ENCODE measurements around the gene RPRD1B.

DNA sequence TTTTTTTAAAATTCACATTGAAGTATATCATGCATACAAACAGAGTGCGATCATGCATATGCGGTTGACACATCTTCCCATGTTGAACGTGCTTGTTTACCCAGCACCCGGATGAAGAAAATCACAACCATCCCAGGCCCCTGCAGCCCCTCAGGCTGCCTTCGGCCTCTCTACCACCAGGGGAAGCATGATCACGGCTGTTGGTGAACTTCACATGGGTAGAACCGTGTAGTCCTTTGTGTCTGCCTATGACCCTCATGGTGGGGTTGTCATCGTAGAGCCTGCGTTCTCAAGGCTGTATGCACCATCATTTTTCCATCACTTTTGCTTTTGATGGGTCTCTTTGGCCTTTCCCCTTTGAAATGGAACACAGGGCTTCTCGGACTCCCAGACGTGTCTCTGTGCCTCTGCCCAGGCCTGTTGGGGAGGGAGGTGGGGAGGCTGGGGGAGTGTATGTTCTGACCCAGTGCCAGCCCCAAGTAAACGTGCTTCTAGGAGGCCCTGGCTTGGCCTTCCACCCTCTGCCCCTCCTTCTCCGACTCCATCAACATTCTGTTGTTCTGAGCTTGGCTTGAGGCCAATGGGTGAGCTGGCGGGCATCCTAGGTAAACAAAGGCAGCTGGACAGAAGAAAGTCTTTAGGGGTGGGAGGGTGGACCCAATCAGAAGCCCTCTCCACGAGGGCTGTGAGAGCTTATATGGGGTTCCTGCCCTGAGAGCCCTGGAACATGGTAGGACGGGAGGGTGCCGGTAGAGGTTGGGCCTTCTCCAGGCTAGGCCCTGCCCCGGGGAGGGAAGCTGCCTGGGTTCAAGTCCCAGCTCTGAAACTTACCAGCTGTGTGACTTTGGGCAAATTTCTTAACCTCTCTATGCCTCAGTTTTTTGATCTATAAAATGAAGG is 91.9 kb downstream of the RPRD1B start:
- TF ChIP-seq, protein P1, sequence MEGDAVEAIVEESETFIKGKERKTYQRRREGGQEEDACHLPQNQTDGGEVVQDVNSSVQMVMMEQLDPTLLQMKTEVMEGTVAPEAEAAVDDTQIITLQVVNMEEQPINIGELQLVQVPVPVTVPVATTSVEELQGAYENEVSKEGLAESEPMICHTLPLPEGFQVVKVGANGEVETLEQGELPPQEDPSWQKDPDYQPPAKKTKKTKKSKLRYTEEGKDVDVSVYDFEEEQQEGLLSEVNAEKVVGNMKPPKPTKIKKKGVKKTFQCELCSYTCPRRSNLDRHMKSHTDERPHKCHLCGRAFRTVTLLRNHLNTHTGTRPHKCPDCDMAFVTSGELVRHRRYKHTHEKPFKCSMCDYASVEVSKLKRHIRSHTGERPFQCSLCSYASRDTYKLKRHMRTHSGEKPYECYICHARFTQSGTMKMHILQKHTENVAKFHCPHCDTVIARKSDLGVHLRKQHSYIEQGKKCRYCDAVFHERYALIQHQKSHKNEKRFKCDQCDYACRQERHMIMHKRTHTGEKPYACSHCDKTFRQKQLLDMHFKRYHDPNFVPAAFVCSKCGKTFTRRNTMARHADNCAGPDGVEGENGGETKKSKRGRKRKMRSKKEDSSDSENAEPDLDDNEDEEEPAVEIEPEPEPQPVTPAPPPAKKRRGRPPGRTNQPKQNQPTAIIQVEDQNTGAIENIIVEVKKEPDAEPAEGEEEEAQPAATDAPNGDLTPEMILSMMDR (IDR thresholded peaks at IDR 0.05; ENCODE audit: low read depth, low read length, missing input control), result no peak
- TF ChIP-seq GABPA (IDR thresholded peaks at IDR 0.05 in 1 of 2, conservative IDR thresholded peaks at IDR 0.05 in 1 of 2) (no peak), RAD21 (IDR thresholded peaks at IDR 0.05) (no peak)
